Cerebellar cortex (tissue), 1 donor: ENCODE results near the gene SEMA4C.

ENCODE experiments used
- DNase-seq: peaks from one replicate; pipeline ENCODE4 v3.0.0-alpha.2; 2015; ENCODE audit warnings: low spot score

Gene SEMA4C

GRCh38 chr2:96881349-96882195 lies 11.7 kb upstream of the SEMA4C start:
- no peak for DNase-seq

- DNase-seq: no peak
Measured at GRCh38 chr2:96880891-96881273, 11.0 kb upstream of the SEMA4C start.

GRCh38 chr2:96879545-96880040 lies 9.7 kb upstream of the SEMA4C start:
- no peak for DNase-seq

GRCh38 chr2:96878796-96879544 lies 9.1 kb upstream of the SEMA4C start:
- DNase-seq: peak; percentile 92

- DNase-seq: no peak
Measured at GRCh38 chr2:96878171-96878570, 8.3 kb upstream of the SEMA4C start.

GRCh38 chr2:96877631-96878092 lies 7.8 kb upstream of the SEMA4C start:
- no peak for DNase-seq

GRCh38 chr2:96877042-96877451 lies 7.2 kb upstream of the SEMA4C start:
- DNase-seq: no peak

- no peak for DNase-seq
Measured at GRCh38 chr2:96876269-96877041, 6.6 kb upstream of the SEMA4C start.

GRCh38 chr2:96875498-96876268 lies 5.8 kb upstream of the SEMA4C start:
- DNase-seq: no peak

GRCh38 chr2:96874198-96874831 lies 4.4 kb upstream of the SEMA4C start:
- DNase-seq: no peak

GRCh38 chr2:96873651-96874096 lies 3.8 kb upstream of the SEMA4C start:
- no peak for DNase-seq

- DNase-seq: no peak
Measured at GRCh38 chr2:96872591-96873349, 2.9 kb upstream of the SEMA4C start.

GRCh38 chr2:96870626-96871255 lies 861 bp upstream of the SEMA4C start:
- DNase-seq: peak; percentile 58

- no peak for DNase-seq
Measured at GRCh38 chr2:96869281-96869821, 529 bp downstream of the SEMA4C start.

- DNase-seq: peak; percentile 74
Measured at GRCh38 chr2:96868555-96869280, 1.2 kb downstream of the SEMA4C start.

- DNase-seq: peak; percentile 80
Measured at GRCh38 chr2:96867756-96868554, 1.9 kb downstream of the SEMA4C start.

- peak; percentile 62 for DNase-seq
Measured at GRCh38 chr2:96866986-96867755, 2.7 kb downstream of the SEMA4C start.
